LoVo (cell line): ENCODE data around the gene NRIP2.

ENCODE experiments used
- DNase-seq: peaks from one replicate; pipeline ENCODE4 v3.0.0-alpha.2; 2016; ENCODE audit warnings: low spot score

NRIP2 gene

GRCh38 chr12:2775431-2775830, 59.4 kb downstream of the NRIP2 start:
- DNase-seq = no peak
